GM10266 (cell line): Measurements from ENCODE around the gene CNOT4.

Source experiments
- DNase-seq: peaks from one replicate; pipeline ENCODE4 v3.0.0; 2012; ENCODE audit errors: extremely low spot score
- TF ChIP-seq, protein P1 (sequence below): IDR thresholded peaks from 2 replicates; pipeline ENCODE4 v1.5.1; 2012; ENCODE audit warnings: mild to moderate bottlenecking, low read depth; ENCODE audit not compliant: control insufficient read depth, insufficient read depth; ENCODE audit errors: missing control alignments

Gene CNOT4

DNA sequence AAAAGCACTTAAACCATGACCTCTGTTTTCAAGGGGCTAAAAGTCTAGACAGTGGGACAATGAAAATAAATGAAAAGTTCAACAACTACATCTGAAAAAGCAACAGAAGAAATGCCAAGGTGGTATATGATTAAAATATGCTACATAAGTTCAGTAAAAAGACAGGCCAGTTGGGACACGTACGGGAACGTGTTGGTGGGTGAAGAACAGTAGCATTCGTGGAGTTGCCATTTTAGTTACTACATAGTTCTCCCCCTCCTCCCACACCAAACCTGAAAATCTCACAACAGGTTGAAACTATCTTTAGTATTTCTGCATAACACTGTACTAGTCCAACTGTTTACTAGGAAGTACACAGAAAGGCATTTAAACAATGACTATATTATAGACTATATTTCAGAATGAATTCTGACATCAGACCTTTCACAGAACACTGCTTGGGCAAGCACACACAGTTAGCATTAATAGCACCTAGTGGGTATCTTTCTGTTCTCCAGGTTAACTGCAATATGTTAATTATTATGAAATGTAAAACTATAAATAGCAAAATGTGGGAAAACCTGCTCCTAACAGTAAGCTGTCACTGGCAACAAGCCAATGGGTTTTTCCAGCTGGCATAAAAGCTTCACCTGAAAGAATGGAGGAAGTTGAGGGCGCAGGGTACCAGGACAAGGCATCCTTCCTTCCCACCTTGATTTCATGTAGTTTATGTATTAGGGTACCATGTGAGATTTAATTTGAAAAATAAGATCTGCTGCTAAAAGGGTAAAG, 141.3 kb downstream of the CNOT4 start:
- TF ChIP-seq, protein P1, sequence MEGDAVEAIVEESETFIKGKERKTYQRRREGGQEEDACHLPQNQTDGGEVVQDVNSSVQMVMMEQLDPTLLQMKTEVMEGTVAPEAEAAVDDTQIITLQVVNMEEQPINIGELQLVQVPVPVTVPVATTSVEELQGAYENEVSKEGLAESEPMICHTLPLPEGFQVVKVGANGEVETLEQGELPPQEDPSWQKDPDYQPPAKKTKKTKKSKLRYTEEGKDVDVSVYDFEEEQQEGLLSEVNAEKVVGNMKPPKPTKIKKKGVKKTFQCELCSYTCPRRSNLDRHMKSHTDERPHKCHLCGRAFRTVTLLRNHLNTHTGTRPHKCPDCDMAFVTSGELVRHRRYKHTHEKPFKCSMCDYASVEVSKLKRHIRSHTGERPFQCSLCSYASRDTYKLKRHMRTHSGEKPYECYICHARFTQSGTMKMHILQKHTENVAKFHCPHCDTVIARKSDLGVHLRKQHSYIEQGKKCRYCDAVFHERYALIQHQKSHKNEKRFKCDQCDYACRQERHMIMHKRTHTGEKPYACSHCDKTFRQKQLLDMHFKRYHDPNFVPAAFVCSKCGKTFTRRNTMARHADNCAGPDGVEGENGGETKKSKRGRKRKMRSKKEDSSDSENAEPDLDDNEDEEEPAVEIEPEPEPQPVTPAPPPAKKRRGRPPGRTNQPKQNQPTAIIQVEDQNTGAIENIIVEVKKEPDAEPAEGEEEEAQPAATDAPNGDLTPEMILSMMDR = no peak
- no peak for DNase-seq

DNA sequence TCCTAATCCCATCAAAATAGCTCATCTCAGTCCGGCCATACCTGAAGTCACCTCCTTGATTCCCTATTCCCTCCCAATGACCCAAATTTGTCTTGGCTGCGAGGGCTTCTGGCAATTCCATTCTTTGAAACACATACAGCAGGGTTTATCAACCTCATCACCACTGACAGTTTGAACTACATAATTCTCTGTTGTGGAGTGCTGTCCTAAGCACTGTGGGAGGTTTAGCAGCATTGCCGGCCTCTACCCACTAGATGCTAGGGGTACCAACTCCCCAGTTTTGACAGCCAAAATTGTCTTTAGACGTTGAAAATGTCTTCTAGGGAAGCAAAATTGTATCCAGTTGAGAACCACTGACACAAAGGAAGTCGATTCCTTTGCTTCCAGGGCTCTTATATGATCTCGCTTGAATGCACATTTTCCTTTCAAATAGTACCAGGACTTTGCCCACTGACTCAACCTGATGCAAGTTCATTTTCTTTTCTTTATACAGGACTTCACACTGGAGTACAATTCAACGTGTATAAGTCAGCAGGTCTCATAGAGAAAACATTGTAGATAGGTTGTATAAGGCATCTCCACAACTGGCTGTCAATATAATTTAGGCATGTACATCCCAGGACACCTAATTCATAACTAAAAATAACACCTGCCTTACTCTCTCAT, 142.9 kb downstream of the CNOT4 start:
- TF ChIP-seq, protein P1 = no peak
- DNase-seq = no peak

- DNase-seq = no peak
- TF ChIP-seq, protein P1 = no peak
Measured at GRCh38 chr7:135365721-135366120, 144.2 kb downstream of the CNOT4 start.

- TF ChIP-seq, protein P1 = no peak
- DNase-seq = no peak
Measured at GRCh38 chr7:135364206-135364605, 145.7 kb downstream of the CNOT4 start.

DNA sequence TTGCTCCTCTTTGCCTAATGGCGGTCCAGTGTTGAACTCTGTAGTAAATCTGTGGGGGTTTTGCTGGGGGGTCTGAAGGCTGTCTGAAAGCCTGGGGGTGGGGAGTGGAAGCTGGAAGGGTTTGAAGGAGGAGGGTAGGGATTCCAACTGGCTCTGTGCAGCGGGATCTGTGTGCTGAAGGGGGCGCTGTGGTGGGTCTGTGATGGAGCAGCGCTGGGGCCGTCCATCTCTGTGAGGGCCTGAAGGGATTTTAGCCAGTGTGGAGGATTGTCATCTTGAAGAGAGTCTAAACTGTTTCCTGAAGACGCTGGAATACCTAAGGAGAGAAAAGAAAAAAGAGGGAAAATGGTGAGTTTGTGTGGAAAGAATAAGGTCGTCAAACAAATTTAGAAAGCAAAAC, 147.0 kb downstream of the CNOT4 start:
- TF ChIP-seq, protein P1 = no peak
- DNase-seq = no peak

GRCh38 chr7:135361788-135362187, 148.1 kb downstream of the CNOT4 start:
- TF ChIP-seq, protein P1 = no peak
- no peak for DNase-seq

DNA sequence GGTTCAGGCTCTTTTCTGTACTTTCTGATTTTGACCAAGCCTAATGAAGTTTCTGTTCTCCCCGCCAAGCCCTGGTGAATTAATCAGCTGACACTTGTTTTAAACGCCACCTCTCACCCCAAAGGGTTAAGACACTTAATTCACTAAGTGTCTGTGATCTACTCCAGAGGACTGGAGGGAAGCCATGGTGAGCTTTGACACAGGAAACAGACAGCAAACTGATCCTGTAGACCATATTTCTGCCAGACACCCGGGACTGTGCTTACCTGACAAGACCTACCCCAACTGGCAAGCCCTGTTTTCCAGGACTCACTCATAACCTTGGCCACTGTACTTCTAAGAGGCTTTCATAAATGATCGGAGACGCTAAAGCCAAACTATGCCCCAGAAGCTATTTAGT, 150.3 kb downstream of the CNOT4 start:
- no peak for DNase-seq
- TF ChIP-seq, protein P1 = no peak
